Ascending aorta (tissue), 2 donors: ENCODE measurements around the gene POTEB. TPM values are rescaled to one million over a fixed set of nuclear protein-coding genes. Genes with fewer than 3 reads are reported as not detected.
A peak's percentile ranks its signal among the peaks of the same experiment; 100 is the strongest.
"Not testable (repeated sequence)": the region's sequence is repeated elsewhere in the genome, so short reads cannot be mapped to it uniquely, and the experiment has no call there.

Experiments used
- DNase-seq, 2 donors: peaks; one replicate each; pipeline ENCODE4 v3.0.0-alpha.2; 2019; ENCODE audit warnings: low spot score in 2 of 2
- H3K27ac ChIP-seq, 2 donors: fragments of 200-600 bp; sonication (generic); one replicate each; pipeline ENCODE4 v1.5.1; 2016 to 2017; ENCODE audit warnings: mild to moderate bottlenecking in 1 of 2
- H3K27me3 ChIP-seq: fragments of 200-600 bp; sonication (generic); one replicate; pipeline ENCODE4 v1.5.1; 2017
- H3K36me3 ChIP-seq, 2 donors: fragments of 200-600 bp; sonication (generic); one replicate each; pipeline ENCODE4 v1.5.1; 2016
- H3K4me1 ChIP-seq, 2 donors: fragments of 200-600 bp; sonication (generic); one replicate each; pipeline ENCODE4 v1.5.1; 2016 to 2017; ENCODE audit warnings: mild to moderate bottlenecking in 1 of 2
- H3K4me3 ChIP-seq, 2 donors: fragments of 200-600 bp; sonication (generic); one replicate each; pipeline ENCODE4 v1.5.1; 2016 to 2017; ENCODE audit warnings: mild to moderate bottlenecking in 1 of 2
- H3K9me3 ChIP-seq, 2 donors: fragments of 200-600 bp; sonication (generic); one replicate each; pipeline ENCODE4 v1.5.1; 2016
- intact Hi-C: fragments of 100-400 bp; cut with DNase I; formaldehyde crosslinking; loops from one replicate; pipeline ENCODE4 v1.15.1; 2023
- total RNA-seq: library from RNA; depleted of rRNA; stranded (reverse); fragments of >200 nt; gene quantifications from one replicate; pipeline ENCODE4 v1.1.0, GENCODE V29; 2016

Gene POTEB
- not detected for total RNA-seq

DNA sequence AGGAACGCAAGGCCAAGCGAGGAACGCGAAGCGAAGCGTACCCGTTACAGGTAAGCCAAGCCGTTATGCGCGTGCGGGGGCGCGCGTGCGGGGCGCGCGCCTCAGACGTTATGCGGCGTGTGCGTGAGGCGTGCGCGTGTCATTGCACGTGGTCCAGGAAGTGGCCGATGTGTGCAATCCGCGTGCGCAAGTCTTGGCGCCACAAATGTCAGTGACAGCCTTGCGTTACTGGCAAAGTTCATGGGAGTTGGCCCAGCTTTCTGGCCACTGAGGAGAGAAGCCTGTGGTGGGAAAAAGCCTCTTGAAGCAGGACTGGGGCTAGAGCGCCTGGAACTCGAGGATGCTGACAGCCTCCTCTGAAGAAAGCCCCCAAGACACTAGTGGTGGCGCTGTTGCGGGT lies at the start of gene POTEB:
Gene POTEB, minus strand, starts transcription at position 101 of the 400 bp plus-strand sequence. CDS start 489 bp downstream, outside the sequence.
- DNase-seq, H3K27ac ChIP-seq, intact Hi-C loops, H3K9me3 ChIP-seq, H3K36me3 ChIP-seq, H3K27me3 ChIP-seq, H3K4me3 ChIP-seq, H3K4me1 ChIP-seq: not testable (repeated sequence)

DNA sequence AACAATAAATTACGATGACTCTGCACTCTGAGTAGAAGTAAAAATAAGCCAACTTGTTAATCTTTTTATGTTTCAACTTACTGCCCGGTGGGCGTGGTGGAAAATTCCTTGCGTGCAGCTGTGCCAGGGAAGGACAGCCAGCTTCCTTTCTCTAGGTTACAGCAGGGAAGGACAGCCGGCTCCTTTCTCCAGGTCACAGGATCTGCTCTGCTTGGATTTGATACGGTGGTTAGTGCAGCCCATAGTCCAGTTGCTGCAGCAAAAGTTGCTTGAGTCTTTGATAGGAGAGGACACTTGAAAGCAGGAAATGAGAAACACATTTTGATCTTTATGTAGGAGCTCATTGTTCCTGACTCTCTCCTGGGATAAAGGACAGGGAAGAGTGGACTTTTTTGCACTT lies 13.4 kb upstream of the POTEB start:
- DNase-seq, H3K27me3 ChIP-seq, H3K27ac ChIP-seq, H3K4me1 ChIP-seq, H3K9me3 ChIP-seq, H3K36me3 ChIP-seq, H3K4me3 ChIP-seq, intact Hi-C loops: not testable (repeated sequence)

DNA sequence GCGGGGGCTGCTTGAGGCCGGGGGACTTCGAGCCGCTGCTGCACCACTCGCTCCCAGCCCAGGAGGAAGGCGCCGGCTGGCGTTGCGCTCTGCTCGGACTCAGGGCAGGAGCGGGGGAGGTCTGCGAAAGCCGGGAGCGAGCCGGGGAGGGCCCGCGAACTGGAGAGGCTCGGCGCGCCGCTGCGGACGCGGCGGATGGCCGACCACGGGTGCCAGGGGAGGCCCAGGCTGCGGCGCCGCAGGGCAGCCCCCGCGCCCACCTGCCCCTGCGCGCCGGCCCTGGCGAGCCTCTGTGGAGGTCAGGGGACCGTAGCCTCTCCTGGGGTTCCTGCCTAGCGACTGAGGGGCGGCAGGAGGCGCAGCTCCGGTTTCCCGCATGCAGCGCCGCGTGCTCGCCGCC lies 12.0 kb upstream of the POTEB start:
- intact Hi-C loops, result not testable (repeated sequence)

DNA sequence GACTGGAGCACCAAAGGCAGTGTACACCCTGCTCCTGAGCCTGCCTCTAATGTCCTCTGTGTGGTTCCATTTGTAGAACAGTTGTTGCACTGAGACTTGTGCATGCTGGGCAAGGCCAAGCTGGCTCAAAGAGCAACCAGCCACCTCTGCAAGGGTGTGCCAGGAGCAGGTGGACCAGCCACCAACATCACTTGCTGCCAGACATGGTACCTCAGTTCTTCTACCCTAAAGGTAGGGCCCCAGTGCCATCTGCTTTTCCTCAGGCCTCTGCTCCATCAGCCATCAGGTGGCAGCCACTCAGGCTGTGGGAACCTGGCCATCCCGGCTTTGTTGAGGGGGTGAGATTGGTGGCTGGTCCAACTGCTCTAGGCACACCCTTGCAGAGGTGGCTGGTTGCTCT lies 38.7 kb downstream of the POTEB start:
- H3K4me3 ChIP-seq, H3K4me1 ChIP-seq, intact Hi-C loops, H3K27ac ChIP-seq, H3K9me3 ChIP-seq, H3K27me3 ChIP-seq, H3K36me3 ChIP-seq: not testable (repeated sequence)
- peak in 1 of 2 donors; percentile 0 for DNase-seq

More for the DNA sequence above, 12.0 kb upstream of the POTEB start:
- not testable (repeated sequence) for H3K27ac ChIP-seq, H3K9me3 ChIP-seq, H3K27me3 ChIP-seq, H3K4me1 ChIP-seq, H3K4me3 ChIP-seq, H3K36me3 ChIP-seq, DNase-seq

Other genes with a start within 250 kb of the POTEB start
- gene OR4M2, start 202.8 kb upstream of the POTEB start, total RNA-seq, result not detected